D341Med (cell line): Measurements from ENCODE around the gene LPP.

Experiments used
- DNase-seq: peaks from one replicate; pipeline ENCODE4 v3.0.0; 2012; ENCODE audit warnings: low spot score

The LPP gene

DNA sequence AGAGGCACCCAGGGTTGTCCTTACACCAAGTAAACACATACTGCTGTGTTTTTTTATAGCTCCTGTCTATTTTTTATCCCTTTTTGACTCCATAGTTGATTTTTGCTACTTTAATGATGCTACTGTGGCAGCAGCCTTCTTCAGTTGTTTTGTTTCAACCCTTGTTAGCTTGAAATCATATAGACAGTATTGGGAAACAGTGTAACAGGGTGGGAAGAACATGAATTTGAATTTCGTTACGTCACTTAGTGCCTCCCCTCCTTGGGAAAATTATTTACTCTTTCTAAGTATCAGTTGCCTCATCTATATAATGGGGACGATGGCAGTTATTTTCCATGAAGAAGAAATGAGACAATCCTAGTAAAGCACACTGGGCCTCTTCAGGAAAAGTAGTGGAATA is 608.0 kb downstream of the LPP start:
- DNase-seq = no peak

GRCh38 chr3:188764609-188765008 is 610.7 kb downstream of the LPP start:
- DNase-seq = no peak

GRCh38 chr3:188769831-188770230 is 615.9 kb downstream of the LPP start:
- peak; percentile 38 for DNase-seq

- no peak for DNase-seq
Measured at GRCh38 chr3:188772886-188773285, 618.9 kb downstream of the LPP start.

DNA sequence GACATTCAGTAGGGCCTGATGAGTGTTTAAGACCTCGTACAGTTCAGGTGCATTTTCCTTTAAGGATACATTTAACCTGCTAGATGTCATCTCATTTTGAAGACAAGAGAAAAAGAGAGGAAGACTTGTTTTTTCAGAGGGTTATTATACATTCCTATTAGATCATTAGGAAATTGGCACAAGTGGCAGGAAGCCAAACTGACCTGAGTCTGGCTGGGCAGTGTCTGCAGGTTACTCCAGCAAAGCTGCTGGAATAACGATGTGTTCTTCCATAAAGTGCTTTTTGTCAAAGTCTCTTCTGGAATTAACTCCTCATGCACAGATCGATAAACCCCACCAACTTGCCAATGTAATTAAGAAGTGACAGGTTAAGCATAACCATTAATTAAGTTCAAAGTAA is 621.5 kb downstream of the LPP start:
- no peak for DNase-seq

DNA sequence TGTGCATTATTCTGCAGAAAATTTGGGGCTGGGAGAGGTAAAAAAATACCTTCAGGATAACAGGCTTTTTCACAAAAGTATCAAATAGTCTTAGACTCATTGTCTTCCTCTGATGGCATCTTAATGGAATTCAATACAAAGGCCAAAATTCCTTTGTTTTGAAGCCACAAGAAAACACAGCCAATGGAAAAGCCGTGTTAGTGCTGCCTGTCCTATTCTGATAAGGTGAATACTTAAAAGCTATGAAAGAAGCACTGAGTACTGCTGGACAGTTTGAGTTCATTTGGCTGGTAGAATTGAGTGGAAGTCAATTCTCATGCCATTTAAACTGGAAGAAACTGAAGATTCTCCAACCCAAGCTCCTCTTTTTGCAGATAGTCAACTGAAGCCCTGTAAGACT is 622.5 kb downstream of the LPP start:
- no peak for DNase-seq

- no peak for DNase-seq
Measured at GRCh38 chr3:188778091-188778852, 624.3 kb downstream of the LPP start.

- no peak for DNase-seq
Measured at GRCh38 chr3:188779281-188779980, 625.5 kb downstream of the LPP start.

- no peak for DNase-seq
Measured at GRCh38 chr3:188780193-188781147, 626.5 kb downstream of the LPP start.

DNA sequence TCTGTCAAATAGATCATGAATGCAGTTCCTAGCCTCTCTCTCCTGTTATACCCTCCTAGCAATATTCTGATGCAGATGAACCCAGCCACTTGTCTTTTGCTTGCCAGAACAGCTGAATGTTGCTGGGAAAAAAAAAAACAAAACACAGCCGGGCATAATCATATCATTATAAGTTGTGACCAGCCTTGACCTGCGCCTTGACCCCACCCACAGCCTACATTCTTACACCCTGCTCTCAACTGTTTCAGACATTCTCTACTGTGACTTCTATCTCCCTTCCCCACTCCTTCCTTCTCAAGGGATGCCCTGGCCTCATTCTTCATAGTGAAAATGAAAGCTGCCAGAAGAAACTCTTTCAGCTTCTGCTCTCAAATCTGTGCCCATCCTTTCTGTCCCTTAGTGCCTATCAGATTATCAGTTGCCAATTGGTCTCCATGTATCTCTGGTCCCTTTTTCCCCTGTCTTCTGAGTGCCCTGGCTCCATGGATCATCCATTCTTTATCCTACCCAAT is 628.7 kb downstream of the LPP start:
- no peak for DNase-seq

GRCh38 chr3:188786424-188786823 is 632.5 kb downstream of the LPP start:
- DNase-seq = no peak

DNA sequence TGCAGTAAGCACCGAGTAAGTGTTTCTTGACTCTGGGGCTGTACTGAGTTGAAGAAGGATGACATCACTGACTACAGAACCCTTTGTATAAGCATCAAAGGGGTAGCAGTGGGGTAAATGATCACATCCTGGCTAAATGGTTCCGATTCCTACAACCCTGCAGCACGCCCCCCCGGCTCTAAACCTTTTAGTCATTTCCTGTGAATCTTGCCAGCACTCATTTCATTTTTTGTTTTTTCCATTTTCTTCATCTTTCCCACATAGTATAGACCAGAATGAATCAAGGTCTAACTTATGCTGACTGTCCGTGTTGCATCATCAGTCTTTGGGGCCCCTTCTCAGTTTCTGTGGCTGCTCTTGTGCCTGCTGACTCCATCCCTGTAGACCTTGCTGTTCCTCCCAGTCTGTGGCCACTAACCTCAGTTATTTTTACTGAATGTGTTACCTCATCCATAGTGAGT is 634.7 kb downstream of the LPP start:
- DNase-seq = no peak

- no peak for DNase-seq
Measured at GRCh38 chr3:188789251-188789650, 635.3 kb downstream of the LPP start.

DNA sequence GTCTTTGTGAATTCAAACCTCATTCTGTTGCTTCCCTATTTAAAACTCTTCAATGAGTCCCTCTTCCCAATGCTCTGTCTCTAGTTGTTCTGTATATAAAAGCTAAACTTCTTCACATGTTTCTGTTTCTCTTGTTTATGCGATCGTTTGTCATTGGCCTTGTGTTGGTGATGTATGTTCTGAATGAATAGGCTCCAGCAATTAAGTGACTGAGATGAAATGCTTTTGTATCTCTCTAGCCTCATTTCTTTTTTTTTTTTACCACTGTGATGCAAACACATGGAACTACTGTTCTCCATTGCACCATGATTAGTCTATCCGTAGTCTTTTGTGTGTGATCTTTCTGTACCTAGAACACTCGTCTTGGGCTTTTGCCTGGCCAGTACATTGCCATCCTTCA is 637.4 kb downstream of the LPP start:
- DNase-seq = no peak

- peak; percentile 44 for DNase-seq
Measured at GRCh38 chr3:188792793-188793192, 638.8 kb downstream of the LPP start.

DNA sequence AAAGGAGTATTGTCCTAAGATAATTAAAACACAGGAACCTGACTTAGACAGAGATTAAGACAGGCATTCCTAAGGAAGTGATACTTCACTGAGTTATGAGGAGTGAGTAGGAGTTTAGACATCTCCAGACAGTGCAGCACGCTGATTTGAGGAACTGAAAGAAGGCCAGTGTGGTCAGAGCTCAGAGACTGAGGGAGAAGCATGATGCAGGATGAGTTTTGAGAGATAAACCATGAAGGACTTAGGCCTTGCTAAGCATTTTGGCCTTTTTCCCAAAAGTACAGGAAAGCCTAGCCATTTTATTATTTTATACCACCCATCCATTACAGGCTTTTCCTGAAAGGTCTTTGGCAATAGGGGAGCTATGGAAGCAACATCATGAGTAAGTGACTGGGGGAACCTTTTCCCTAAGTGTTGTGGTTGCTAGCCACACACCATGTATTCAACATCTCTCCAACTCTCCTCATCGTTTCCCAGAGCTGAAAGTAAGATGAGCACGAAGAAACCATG is 642.2 kb downstream of the LPP start:
- no peak for DNase-seq

GRCh38 chr3:188797045-188797444 is 643.1 kb downstream of the LPP start:
- no peak for DNase-seq

DNA sequence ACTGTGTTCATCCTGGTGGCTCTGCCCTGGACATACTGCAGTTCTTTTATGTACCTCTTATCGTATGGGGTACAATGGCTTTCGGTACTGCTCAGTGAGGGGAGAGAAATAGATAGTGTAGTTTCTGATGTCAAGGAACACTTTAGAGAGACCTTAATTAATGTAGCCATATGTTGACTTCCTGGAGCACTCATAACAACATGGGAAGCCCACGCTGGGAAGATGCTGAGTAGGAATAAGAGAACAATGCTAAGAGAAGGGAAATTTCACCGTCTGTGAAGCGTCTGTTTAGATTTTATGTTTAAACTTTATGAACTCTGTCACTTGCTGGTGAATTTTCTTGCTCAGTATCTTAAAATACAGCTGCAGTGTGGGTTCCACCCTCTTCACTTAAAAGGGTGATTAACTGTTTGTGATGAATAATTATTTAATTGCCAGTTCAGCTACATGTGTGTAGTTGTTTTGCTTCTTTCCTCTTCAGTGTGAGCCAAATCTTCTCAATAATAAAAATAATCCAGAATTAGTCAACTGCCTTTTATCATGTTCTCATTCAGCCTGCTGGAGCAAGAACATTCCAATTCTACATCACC is 644.7 kb downstream of the LPP start:
- DNase-seq = no peak

DNA sequence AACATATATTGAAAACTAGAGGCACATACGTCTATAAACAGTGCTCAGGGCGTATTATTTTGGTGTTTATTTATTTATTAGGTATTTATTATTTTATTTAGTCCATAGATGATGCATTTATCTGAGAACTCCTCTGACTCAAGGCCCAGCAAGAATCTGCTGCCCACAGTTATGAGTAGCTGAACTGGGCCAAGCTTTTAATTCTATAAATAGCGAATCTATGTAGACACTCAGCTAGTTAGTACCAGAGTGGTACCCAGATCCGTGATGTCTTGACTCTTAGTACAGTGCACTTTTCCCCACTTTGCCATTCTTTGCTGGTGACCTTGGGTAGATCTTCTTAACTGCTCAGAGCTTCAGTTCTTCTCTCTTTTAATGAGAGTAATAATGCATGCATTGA is 647.4 kb downstream of the LPP start:
- no peak for DNase-seq

GRCh38 chr3:188802645-188803044 is 648.7 kb downstream of the LPP start:
- no peak for DNase-seq

DNA sequence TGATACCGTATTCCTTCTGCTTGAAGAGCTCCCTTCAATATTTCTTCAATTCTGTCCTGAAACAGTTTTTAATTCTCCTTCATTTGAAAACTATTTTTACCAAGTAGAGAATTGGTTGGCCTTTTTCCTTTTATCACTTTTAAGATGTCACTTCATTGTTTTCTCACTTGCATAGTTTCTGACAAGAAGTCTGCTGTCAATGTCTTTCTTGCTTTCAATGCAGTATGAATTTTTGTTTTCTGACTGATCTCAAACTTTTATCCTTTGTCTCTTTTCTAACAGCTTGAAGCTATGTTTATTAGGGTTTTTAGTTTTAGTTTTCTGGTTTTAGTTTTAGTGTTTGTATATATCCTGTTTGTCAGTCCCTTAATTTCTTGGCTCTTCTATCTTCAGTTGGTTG is 653.0 kb downstream of the LPP start:
- DNase-seq = no peak

GRCh38 chr3:188812198-188812597 is 658.2 kb downstream of the LPP start:
- no peak for DNase-seq
